Retinal pigment epithelial cell (primary cell): Measurements from ENCODE around the gene CNPY3.
"Not testable (repeated sequence)": the region's sequence is repeated elsewhere in the genome, so short reads cannot be mapped to it uniquely, and the experiment has no call there.

ENCODE experiments used
- DNase-seq: peaks from one replicate; pipeline ENCODE4 v3.0.0-alpha.2; 2010; ENCODE audit warnings: low read depth
- H3K4me3 ChIP-seq: 2 replicates; pipeline ENCODE4 v1.5.1; 2011; ENCODE audit warnings: mild to moderate bottlenecking, low read length, control low read depth, moderate library complexity
- TF ChIP-seq, protein P1 (sequence below): conservative IDR thresholded peaks from 2 replicates; pipeline ENCODE4 v1.5.1; 2011; ENCODE audit warnings: low read depth, low read length, control low read depth, inconsistent platforms

CNPY3 gene

DNA sequence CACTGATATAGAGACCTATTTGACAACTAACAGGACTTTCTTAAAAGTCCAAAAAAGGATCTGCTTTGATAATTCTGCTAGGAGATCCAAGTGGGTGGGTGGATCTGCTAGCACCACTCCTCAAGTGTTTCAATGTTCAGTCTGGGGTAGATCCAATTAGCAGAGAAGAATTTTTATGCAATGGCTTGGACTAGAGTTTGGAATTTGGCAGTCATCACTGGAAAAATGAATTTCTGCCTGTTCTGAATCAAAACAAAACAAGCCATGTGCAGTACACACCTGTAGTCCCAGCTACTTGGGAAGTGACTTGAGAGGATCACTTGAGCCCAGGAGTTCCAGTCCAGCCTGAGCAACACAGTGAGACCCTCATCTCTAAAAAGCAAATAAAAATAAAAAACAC is 18.7 kb downstream of the CNPY3 start:
- no peak for DNase-seq
- no peak overlapping the region for H3K4me3 ChIP-seq
- TF ChIP-seq, protein P1, sequence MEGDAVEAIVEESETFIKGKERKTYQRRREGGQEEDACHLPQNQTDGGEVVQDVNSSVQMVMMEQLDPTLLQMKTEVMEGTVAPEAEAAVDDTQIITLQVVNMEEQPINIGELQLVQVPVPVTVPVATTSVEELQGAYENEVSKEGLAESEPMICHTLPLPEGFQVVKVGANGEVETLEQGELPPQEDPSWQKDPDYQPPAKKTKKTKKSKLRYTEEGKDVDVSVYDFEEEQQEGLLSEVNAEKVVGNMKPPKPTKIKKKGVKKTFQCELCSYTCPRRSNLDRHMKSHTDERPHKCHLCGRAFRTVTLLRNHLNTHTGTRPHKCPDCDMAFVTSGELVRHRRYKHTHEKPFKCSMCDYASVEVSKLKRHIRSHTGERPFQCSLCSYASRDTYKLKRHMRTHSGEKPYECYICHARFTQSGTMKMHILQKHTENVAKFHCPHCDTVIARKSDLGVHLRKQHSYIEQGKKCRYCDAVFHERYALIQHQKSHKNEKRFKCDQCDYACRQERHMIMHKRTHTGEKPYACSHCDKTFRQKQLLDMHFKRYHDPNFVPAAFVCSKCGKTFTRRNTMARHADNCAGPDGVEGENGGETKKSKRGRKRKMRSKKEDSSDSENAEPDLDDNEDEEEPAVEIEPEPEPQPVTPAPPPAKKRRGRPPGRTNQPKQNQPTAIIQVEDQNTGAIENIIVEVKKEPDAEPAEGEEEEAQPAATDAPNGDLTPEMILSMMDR, result no peak

DNA sequence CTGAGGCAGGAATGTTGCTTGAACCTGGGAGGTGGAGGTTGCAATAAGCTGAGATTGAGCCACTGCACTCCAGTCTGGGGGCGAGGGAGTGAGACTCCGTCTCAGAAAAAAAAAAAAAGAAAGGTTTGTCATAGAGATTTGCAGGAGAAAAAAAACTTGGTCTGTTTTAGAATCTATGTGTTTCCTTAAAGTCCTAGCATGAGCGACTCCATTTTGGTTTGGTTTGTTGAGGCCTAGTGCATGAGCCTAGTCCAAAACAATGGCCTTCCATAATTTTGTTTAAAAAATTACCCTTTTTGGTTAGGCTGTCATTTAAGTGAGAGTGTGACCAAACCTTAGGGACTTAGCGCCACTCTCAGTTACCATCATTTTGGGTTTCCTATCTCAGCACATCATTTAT is 23.1 kb downstream of the CNPY3 start:
- H3K4me3 ChIP-seq, result no peak overlapping the region
- TF ChIP-seq, protein P1, result no peak
- DNase-seq, result no peak

DNA sequence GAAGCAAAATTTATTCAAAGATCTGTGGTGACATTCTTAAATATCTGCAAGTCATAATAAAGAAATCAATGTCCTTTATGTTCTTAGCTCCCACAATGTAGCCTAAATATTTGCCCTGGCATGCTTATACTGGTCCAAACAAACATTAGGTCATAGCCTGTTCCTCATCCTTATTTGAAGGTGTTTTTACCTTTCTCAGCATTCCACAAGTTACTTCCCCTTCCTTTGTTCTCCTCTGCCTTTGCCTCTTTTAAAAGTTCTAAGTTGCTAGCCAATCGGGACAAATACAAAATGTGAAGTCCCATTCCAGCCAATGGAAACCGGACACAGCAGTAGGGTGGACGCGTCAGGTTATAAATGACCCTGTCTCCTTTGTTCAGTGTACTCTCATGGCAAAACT is 25.1 kb downstream of the CNPY3 start:
- H3K4me3 ChIP-seq, DNase-seq: not testable (repeated sequence)

DNA sequence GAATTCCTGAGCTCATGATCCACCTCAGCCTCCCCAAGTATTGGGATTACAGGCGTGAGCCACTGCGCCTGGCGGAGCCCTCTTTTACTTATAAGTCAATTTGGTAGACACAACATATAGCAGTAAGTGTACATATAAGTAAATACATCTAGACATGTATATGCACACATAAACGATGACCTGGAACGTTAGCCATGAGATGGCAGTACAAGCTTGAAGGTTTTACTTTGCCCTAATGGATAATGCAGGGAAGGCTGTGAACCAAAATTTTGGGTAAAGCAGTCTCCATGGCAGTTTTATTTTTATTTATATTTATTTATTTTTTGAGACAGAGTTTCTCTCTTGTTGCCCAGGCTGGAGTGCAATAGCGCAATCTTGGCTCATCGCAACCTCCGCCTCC is 28.8 kb downstream of the CNPY3 start:
- TF ChIP-seq, protein P1, result no peak
- DNase-seq, result no peak
- no peak overlapping the region for H3K4me3 ChIP-seq

DNA sequence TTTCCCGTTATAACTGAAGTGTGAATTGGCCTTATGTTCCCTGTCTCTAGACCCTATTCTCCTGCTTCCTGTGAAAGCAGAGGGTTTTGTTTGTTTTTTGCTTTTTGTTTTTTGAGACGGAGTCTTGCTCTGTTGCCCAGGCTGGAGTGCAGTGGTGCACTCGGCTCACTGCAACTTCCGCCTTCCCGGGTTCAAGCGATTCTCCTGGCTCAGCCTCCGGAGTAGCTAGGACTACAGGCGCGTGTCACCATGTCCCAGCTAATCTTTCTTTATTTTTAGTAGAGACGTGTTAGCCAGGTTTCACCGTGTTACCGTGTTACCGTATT is 30.6 kb downstream of the CNPY3 start:
- TF ChIP-seq, protein P1, result no peak
- DNase-seq, result no peak

DNA sequence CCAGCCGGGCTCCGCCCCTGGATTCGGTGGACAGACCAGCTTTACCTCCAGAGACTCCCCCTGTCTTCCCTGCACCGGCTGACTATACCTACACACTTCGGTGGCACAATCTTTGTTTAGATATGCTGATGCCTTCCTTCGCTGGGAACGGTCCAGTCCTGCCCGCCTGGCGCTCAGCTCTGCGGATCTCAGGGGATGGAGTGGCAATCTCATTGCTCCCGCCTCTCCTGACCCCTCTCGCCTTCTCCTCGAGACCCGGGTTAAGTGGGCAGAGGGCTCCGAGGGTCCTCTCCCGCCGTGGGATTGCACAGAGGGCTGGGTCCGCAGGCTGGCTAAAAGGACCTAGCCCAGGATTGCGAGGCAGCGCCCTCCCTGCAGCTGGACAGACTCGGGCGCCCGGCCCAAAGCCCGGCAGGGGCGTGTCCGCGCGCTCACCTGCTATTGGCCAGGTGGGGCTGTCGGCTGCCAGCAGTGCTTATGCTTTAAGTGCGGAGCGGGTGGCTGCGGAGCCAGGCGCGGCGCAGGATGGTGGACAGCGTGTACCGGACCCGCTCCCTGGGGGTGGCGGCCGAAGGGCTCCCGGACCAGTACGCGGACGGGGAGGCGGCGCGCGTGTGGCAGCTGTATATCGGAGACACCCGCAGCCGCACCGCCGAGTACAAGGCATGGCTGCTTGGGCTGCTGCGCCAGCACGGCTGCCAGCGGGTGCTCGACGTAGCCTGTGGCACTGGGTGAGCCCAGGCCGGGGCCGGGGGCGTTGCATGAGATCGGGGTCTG is 31.2 kb downstream of the CNPY3 start, which contains the start of gene GNMT:
Gene GNMT (plus strand): TSS at position 512 of the 777 bp plus-strand sequence. CDS start 14 bp downstream, at position 526.
- H3K4me3 ChIP-seq, result peak within 1 kb of the TSS; percentile 54
- TF ChIP-seq, protein P1, result peak; percentile 7
- DNase-seq, result no peak

More for the DNA sequence above, 30.6 kb downstream of the CNPY3 start:
- H3K4me3 ChIP-seq, result peak overlapping the region; percentile 54

DNA sequence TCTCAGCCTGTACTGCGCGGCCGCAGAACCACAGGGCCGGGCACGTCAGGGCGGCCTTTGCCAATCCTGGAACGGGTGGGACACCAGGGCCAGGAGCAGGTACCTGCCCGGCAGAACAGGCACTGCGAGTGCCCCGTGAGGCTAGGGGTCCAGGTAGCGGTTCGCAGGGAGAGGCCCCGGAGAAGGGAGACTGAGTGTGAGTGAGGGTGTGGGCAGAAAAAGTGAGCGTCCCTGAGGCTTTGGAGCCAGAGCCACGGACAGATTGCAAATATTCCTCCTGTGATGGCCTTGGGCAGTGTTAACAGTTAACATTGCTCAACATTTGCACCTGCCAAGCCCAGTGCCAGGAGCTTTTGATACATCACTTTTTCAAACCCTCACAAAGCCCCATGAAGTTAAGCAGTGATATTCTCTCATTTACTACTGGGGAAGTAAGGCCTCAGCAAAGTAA is 31.8 kb downstream of the CNPY3 start:
- TF ChIP-seq, protein P1, result no peak
- DNase-seq, result no peak
- peak overlapping the region; percentile 54 for H3K4me3 ChIP-seq
